H4 (cell line): ENCODE results near the gene KATNIP. TPM values are rescaled to one million over a fixed set of nuclear protein-coding genes. Genes with fewer than 3 reads are reported as not detected.

Experiments
- DNase-seq: peaks from one replicate; pipeline ENCODE4 v3.0.0-alpha.2; 2015; ENCODE audit warnings: low spot score
- total RNA-seq: library from RNA; depleted of rRNA; stranded (reverse); fragments of >200 nt; shearing (Covaris generic); gene quantifications from 2 replicates; pipeline ENCODE4 v1.2.3, GENCODE V29; 2014; rRNA removed

Gene KATNIP
- 8.4 and 9.3 TPM in 2 replicates for total RNA-seq

DNA sequence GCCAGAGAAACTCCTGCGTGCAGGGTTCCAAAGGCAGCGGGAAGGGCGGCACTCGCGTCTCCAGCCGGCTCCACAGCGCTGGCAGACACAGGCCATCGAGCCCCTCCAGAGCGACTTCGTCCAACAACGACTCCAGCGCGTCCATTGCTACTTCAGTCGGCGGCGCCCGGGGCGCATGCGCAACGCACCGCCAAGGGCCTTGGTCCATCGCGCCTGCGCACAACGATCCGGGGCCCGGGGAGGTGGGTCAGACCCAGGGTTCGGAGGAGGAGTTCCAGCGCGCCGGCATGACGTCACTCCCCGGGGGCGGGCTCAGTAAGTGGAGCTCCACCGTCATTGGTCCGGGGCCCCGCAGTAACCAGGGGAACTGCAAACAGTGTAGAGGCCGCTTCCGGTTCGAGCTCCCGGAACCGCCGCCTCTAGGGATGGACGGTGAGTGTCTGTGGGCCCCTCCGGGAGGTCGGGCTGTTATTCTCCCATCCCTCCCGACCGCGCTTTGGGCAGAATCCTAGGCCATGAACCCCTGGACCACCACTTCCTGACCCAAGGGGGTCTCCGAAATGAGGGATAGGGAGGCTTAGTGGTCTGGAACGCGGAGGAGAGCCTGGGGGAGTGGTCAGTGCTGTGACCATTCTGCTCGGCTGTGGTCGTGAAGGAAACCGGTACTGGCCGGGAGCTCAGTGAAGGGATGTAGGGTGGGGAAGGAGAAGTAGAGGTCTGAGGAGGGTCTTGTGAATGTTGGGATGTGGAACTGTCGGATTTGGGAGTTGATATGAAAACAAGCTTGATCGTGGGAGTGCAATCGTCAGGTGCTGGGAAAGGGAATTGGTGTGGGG lies at the start of gene KATNIP, which contains the start of gene GTF3C1:
Gene KATNIP (plus strand): TSS at position 399 of the 836 bp plus-strand sequence. CDS start 27 bp downstream, at position 426.
Gene GTF3C1 (minus strand): TSS at position 168 of the 836 bp plus-strand sequence. CDS start 23 bp downstream, at position 145.
- DNase-seq, result peak; percentile 96

DNA sequence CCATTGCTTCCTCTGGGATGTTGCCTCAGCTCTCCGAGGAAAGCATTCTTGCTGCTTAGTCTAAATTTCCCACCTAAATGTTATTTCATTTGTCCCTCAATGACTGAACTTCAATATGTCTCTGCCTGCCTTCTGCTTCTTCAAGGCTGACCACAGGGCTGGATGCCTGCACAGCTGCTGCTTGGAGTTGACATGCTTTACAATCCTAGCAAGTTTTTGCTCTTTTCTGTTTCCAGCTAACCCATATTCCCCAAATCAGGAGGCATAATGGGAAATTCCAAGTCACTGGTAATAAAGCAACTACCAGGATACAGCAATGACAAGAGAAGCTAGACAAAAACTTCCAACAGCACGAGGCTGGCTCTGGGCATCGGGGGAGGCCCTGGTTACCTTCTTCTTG lies 49.1 kb upstream of the KATNIP start:
- DNase-seq, result no peak

DNA sequence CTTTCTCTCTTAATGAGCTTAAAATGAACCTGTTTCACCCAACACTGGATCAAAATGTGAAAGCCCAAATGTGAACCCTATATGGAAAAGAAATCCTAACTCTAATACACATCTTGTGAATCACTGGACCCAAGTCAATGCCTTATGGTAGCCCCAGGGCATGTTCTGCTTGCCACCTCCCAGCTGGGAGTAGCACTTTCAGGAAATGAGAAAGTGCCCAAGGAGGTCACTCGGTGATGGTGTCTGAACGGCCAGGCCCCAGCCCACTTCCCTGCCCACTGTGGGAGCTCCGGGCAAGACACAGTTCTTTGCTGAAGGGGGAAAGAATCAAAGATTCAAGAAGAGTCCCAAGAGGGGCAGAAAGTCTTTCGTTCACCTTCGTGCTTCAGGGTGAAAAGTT lies 46.3 kb upstream of the KATNIP start:
- DNase-seq, result no peak

DNA sequence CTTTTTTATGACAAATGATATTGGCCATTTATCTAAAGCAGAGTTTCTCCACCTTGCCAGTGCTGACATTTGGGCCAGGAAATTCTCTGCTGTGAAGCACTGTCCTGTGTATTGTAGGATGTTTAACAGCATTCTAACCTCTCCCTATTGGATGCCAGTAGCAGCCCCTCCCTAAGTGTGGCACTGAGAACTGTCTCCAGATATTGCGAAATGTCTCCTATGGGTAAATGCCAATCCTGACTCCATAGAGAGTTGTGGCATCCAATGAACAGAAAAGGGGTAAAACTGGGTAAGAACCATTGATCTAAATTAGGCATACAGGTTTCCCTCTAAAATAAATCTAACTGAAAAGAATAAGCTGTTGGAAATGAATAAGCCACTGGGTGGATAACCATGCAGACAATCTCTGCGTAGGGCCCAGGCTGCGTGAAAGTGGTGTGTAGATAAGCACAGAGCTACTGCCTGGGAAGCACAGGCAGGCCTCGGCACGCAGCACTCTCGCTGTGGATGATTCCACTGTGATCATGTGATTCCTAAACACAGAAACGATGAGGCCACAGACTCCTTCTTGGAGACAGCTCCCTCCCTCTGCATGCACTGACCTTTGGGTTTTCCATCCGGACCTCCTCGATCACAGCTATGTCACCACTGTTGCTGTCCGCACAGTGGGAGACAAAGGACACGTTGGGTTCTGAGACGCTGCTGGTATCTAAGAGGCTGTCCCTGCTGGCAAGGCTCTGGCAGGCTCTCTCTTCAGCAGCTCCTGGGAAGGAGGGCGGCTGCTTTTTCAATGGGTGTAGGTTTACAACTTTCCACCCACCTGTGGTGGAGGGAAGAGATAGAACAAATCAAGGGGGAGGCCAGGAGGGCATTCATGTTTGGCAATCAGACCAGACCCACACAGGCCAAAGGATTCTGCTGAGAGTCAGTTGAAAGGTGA lies 44.4 kb upstream of the KATNIP start:
- DNase-seq, result no peak

DNA sequence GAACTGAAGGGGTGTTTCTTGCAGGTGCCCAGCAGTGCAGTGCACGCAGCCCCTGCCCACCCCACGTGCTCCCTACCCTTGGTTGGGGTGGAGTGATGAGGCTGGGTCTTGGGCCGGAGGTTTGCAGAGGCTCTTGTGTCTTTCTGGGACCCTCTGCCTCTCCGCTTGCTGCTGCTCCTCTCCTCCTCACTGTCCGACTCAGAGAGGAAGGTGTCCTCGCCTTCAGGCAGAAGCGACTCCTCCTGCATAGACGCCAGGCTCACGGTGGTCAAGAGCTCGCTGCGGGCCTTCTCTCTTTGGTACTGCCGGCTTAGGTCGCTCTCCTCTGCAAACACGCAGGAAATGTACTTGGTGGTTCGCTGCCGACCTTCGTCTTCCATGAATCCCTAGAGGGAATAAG lies 43.2 kb upstream of the KATNIP start:
- no peak for DNase-seq

DNA sequence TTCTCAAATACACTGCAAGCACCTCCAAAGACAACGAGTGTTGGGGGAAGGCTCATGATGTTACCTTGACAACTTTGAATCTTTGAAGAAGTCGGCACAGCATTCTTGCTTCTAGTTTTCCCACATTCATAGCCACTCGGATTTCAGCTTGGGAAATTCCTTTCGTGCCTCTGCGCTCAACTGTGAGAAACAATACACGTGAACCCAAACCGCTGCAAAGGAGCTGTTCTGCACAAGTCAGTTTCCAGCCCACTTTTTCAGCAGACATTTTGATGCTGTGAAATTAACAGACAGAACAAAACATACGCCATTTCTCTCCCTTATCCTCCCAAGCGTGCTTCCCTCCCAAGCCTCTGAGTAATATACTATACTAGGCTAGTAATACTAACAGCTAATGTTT lies 41.5 kb upstream of the KATNIP start:
- DNase-seq, result no peak

DNA sequence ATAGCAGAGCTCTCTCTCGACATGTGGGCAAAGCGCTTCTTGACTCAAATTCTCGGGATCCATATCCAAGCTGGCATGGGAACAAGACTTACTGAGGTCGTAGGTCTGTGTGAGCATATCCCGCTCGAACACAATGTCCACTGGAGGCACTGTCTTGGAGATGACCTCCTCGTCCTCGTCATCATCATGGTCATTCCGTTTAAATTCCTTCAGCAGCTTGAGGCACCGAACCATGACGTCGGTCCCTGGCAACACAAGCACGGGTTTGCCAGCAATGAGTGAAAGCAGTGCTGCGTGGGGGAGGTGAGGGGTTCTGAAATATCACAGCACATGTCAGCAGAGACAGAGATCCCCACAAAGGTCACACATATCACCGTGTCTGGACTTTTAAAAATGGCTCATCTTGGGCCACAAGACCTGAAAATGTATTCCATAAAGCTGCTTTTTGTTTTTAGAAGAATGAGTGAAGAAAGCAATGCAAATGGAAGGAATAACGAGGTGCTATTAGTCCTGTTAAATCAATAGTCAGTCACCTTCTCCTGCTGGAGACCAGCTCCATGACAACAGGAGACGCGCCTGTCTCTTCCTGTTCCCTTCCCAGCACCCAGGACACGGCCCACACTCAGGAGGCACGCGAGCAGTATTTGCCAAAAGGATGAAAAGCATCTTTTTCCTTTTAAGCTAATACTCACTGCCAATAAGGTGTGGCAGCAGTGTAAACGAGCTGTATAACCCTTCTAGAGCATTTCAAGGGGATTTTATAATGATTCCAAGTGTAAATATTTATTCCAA lies 38.1 kb upstream of the KATNIP start:
- DNase-seq, result no peak

DNA sequence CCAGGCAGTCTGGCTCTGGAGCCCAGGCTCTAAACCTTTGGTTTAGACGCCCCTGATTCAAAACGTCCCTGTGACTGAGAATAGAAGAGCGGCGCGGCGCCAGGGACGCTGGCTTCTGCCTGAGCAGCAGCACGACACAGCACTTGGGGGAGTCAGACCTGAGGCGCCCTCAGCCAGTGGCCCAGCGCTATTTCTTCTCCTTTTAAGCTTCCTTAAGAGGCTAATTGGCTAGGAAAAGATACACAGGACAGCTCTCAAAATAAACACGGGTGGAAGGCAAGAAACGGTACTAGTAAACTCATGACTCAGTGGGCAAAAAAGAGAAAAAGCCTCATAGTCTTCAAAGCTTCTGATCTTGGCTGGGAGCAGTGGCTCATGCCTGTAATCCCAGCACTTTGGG lies 35.1 kb upstream of the KATNIP start:
- no peak for DNase-seq

DNA sequence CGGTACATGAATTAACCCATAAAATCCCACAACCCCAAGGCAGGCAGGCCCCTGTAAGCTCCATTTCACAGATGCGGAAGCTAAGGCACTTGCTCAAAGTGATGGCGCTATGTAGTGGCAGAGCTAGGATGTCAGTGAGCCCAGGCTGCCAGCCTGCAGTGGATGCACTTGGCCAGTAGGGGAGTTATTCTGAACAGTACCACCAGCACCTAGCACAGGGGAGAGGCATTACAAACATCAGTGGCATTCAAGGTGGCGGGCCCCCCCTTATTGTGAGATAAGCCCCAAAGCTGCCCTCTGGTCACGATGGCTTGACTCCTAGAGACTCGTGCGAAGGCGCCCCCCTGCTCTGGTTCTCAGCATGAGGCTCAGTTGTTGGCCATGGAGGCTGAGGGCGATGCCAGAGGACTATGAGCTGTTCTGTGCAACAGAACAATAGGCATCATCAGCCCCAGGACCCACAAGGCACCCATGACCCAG lies 34.0 kb upstream of the KATNIP start:
- DNase-seq, result peak; percentile 27

DNA sequence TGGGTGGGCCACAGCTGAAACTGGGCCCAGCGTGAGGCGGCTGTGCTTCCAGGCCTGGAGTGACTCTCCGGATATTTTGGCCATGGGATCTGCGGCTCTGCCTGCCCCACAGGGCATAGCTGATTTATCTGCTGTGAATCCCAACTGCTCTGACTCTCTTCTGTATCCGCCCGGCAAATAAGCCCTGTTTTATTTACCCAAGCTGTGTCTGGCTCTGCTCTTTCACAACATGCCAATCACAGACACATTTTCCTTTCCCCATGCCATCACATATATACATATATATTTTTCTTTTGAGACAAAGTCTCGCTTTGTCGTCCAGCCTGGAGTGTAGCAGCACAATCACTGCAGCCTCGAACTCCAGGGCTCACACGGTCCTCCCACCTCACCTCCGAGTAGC lies 33.6 kb upstream of the KATNIP start:
- DNase-seq, result no peak

DNA sequence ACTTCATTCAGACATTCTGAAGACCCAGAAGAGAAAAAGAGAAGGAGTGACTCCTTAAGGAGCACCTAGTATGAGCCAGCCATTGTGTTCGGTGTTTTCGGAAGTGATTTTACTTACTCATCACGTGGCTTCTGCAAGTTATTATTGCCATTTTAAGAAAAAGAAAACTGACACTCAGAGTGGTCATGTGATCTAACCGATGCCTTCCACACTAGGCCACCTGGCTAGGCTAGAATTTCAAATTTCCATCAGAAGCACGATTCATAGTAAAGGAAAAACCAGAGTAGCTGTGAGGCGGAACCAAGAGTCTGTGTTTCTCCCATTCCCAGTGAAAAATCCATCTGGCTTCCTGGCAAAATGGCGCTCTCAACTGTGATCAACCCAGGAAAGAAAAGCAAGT lies 32.3 kb upstream of the KATNIP start:
- DNase-seq, result no peak

DNA sequence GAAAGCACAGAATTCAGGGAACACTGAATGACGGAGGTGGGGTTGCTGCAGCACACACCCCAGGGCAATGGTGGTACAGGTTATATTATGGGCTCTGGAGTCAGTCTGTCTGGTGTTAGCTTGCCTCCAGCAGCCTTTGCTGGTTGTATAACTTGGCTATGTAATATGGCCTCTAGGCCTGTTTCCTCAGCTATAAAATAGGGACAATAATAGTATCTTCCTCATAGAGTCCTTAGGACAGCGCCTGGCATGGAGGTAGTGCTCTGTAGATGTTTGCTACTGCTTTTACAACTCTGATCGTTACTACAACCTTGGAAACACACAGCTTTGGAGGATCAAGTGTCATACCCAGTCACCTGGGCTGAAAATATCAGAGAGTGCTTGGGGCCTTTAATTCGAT lies 31.7 kb upstream of the KATNIP start:
- no peak for DNase-seq

DNA sequence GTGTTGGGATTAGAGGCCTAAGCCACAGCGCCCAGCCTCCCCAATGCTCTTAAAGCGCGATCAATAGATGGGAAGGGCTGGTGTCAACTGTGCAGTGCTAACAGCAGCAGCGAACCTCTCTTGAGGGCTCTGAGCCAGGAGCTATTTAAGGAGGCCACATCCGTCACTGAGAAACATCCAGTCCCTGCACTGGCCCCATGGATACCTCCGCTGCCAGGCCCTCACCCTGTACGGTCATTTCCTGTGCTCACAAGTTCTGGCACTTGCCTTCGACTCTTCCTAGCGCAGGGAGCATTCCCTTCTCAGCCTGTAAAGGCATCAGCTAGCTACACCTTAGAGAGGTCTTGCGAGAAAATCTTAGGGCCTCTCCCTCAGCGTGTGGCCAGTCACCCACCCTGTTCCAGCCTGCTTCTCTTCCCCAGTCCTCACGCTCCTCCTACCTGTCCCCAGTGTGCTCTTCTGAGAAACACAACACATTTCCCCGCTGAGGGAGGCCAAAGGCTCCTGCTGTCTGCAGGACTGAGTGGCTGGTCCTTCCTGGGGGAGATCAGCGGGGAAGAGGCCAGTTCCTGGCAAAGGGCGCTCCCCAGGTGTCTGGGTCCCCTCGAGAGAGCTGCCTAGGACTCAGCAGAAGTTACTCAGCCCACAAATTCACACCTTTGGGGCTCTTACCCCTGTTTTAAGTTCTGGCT lies 28.8 kb upstream of the KATNIP start:
- DNase-seq, result no peak

DNA sequence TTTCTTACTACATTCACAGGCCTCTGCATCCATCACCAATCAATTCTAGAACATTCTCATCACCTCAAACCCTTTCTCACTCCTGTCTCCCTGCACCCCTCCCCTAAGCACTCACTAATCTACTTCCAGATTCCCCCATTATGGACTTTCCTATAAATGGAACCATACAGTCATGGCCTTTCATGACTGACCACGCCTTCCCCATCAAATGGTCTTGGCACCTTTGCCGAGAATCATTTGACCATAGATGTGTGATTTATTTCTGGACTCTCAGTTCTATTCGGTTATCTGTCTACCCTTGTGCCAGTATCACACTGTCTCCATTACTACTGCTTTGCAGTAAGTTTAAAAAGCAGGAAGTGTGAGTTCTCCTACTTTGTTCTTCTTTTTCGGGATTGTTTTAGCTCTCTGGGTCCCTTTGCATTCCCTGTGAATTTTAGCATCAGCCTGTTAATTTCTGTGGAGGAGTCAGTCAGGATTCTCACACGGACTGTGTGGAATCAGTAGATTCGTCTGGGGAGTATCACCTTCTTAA lies 27.7 kb upstream of the KATNIP start:
- DNase-seq, result no peak

DNA sequence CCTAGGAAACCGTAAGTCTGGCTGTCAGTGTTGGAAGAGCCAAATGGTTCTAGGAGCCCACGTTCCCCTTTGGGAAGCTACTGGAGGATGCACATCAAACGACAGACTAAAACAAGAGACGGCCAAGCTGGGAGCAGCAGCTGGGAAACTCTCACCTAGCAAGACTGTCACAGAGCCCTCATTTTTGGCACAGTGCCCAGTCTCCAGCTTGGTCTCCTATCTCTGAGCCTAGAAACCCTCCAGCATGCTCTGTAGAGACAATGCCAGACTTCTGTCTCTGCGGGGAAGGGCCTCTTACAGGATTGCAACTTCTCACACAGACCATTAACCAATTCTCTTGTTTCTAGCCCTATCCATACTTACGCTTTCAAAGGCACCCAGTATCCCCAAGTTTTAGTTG lies 23.8 kb upstream of the KATNIP start:
- DNase-seq, result no peak

DNA sequence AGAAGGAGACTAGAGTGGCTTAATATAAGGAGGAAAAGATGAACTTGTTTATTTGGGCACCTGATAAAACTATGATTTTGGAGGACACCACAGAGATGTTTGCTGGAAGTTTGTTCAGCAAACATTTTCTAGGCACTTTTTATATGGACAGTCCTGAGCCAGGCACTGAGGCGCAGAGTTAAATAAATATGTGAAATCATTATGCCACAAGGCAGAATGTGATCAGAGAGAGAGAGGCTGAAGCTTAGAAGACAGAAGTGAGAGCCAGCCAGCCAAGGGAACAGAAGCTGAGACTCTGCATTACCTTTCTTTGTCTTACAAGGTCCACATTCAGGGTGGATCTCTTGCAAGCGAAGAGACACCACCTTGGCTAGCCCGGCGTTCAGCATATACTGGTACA lies 21.6 kb upstream of the KATNIP start:
- no peak for DNase-seq

DNA sequence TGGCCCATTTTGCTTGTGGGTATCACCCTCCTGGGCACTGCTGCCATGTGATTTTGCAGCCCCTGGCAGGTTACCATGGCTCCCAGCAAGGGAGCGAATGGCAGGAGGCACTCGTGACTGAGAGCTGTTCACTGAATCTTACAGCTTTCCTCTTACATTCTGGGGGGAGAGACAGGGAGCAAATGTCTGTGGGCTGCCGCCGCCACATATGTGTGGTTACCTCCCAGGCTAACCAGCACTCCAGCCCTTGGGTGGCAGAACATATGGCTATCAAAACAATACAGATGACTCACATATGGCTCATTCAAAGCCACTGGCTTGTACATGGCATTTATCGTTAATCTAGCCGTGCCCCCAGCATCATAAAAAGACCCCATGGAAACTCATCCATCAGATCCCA lies 20.0 kb upstream of the KATNIP start:
- peak; percentile 86 for DNase-seq

DNA sequence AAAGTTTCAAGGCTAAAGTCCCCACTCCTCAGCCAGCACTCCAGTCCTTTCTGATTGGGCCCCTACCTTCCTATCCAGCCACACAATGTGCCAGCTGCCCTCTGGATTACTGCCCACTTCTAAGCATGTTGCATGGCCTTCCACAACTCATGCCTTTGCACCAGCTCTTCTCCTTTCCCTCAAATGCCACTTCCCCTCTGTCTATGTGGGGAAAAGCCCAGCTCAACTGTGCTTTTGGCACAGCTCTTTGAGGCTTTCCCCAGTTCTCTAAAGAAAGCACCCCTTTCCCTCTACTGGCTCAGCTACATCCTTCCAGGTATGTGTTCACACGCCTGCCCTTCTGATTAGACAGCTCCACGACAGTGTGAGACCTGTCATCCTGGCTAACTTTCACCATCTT lies 18.8 kb upstream of the KATNIP start:
- DNase-seq, result no peak

DNA sequence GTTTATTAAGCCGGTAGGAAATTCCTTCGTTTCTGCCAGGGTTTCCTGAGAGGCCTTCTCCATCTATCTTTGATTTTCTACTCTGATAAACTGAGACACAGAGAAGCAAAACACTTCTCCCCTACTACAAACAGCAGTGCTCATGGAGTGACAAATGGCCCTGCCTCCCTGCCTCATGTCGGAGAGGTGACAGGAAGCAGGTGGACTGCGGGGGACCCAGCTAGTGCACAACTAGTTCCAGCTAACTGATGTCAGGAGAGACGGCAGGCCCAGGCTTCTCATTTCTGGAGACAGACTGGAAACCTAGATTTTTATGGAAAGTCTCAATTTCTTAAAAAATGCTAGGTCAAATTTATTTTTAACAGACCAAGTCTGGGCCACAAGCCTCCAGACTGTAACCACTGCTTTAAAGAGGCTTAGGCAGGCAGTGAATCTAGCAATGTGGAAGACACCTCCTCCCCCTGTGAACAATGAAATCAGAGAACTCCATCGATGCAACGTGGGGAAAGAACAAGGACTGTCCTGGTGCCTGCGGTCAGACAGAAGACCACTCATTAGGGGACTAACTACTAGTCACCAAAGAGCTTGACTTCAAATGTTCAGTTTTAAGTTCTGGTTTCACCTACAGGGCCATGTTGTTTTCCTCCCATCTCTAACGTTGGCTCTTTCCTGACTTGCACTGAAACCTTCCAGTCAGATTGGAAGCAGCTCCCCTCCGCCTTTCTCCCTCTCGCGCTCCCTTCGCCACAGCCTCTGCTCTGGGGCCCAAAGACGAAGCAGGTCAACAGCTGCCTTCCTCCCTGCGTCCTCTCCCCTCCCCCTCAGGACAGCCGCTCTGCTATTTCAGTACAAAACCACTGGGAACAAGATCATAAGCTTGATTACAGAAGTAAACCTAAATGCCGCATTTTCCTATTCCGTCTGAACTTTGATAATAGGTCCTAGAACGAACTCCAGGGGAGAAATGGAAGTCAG lies 17.8 kb upstream of the KATNIP start:
- no peak for DNase-seq

DNA sequence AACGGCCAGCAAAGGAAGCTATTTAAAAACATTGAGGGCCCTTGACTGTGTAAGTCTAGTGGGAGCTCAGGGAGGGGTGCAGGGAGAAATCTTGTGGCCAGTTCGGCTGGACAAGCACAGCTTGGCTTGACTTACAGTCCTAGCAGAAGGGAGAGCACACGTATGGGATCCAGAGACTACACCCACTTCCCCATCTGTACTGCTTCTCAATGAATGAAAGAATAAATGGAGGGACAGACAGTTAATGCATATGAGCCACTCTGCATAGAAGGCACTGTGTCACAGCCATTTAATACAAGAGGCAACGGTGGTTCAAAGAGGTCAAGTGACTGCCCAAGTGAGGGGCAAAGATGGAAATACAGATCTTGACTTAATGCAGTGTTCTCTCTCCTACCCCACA lies 15.7 kb upstream of the KATNIP start:
- no peak for DNase-seq
